ENCODE data around the gene SMOC2.

Gene SMOC2

DNA sequence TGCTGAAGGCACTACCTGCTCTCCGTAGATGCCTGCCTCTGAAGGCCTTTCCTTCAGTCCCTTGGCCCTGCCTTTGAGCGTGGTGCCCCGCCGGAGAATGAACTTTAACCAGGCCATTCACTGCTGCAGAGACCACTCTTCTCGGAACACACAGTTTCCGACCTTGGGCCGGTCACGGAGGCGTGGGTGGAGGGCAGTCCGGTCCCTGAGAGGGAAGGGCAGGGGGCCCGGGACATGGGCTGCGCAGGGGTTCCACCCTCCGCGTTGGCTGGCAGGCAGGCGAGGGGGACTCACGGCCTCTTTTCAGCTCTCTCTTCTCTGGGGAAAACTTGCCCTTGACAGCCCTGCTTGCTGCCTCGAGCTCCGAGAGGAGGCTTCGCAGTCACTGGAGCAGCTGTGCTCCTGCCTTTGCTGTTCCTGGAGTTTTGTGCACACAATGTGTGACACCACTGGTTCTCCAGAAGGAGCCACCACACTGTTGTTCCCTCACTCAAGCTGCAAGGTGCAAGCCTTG is 187.8 kb downstream of the SMOC2 start:
- DNase-seq (ENCODE audit: low read depth), result no peak

DNA sequence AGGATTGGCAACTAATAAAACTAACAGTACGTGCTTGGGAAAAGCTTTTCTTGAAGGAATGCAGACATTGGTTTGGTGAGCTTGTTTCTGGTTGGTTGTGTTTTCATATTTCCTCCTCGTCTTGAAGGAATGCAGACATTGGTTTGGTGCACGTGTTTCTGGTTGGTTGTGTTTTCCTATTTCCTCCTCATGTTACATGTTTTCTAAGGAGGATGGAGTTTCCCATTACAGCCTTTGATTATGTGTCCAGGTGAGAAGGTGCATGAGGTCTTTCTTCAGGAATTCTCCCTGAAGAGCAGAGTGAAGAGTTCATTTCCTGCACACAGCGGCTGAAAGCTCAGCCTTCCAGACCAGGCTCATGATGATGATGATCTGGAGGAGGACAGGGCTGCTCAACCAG is 190.6 kb downstream of the SMOC2 start:
- DNase-seq (ENCODE audit: low read depth), result no peak

DNA sequence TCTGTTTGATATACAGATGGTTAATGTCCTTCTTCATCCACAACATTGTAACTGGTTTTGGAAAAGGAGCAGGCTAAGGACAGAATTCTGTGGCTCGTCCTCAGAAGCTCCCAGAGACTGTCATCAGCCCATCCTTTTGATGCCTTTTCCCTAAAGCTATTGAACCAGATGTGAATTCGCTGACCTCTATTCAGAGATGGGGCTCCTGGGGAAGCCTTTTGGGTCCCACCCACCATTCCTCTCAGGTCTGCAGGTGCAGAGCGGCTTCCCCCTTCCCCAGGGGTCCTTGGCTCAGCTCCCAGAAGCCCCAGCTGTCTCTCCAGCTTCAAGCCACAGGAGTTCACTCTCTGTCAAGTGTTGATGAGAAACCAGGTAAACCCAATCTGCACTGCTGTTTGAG is 191.7 kb downstream of the SMOC2 start:
- no peak for DNase-seq (ENCODE audit: low read depth)

DNA sequence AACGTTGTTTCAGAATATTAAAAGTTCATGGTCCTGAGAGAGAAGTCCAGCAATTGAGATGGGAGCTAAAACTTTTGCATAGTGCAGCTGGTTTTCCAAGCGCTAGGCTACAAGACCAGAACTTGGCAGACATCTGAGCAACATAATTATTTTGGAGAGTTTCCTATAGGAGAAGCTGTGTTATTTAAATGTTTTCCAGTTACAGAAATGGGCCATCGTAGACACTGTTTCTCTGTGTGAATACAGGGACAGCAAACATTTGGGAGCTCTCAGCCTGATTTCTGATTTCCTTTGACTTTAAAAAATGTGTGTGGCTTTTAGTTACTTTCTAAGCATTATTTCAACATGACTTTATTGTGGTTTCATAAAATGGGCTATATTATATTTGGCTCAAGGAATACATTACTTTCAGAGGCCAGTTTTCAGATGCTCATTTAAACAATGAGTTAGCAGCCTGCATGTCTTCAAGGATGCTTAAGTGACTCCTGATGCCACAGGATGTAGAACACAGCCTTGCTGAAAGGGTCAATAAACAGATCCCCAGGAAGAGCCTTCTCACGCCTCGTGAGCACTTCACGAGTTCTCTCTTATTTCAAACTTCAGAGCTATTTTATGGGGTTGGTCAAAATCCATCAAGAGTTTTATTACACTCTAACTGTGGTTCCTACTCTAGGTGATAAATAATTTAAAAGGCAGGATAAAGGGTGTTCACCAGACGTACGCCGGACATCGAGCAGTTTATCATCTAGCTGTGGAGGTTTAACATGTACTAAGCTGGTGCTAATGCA is 193.8 kb downstream of the SMOC2 start:
- no peak for DNase-seq (ENCODE audit: low read depth)

- no peak for DNase-seq (ENCODE audit: low read depth)
These were observed 195.4 kb downstream of the SMOC2 start for GRCh38 chr6:168636147-168637004.

DNA sequence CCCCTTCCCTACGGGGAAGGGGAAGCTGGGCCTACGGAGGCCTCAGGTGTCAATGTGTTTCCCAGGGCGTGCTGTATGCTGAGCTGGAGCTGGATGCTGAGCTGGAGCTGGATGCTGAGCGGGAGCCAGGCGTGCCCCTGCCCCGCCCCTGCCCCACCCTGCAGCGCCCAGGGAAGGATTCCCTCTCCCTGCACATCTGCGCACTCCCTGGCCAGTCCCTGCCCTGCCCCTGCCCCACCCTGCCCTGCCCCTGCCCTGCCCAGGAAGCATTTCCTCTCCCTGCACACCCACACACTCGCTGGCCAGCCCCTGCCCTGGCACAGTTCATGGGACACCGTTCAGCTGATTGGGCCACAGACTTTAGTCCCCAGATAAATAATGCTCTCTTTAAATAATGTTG is 196.8 kb downstream of the SMOC2 start:
- DNase-seq (ENCODE audit: low read depth), result no peak

GRCh38 chr6:168638468-168639271 is 197.7 kb downstream of the SMOC2 start:
- DNase-seq (ENCODE audit: low read depth), result no peak

- no peak for DNase-seq (ENCODE audit: low read depth)
These were observed 199.2 kb downstream of the SMOC2 start for GRCh38 chr6:168640181-168640580.

- DNase-seq (ENCODE audit: low read depth), result no peak
These were observed 199.8 kb downstream of the SMOC2 start for GRCh38 chr6:168640768-168641167.

- DNase-seq (ENCODE audit: low read depth), result no peak
These were observed 200.5 kb downstream of the SMOC2 start for GRCh38 chr6:168641446-168641845.

DNA sequence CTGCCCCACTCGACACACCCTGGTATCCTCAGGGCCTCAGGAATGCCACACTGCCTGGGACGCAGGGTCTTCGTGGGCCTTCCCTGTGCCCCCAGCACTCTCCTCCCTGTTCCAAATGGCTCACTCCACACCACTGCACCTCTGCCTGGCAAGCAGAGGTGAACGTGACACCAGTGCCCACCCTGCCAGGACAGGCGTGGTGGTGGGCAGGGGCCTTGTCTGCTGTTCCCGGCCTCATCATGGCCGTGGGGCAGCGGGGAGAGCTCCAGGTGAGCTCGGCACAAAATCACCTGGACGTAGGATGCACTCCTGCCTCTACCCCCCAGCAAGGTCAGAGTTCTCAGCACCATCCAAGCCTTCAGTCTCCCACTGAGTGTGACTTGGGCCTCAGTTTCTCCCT is 202.4 kb downstream of the SMOC2 start:
- DNase-seq (ENCODE audit: low read depth), result no peak

DNA sequence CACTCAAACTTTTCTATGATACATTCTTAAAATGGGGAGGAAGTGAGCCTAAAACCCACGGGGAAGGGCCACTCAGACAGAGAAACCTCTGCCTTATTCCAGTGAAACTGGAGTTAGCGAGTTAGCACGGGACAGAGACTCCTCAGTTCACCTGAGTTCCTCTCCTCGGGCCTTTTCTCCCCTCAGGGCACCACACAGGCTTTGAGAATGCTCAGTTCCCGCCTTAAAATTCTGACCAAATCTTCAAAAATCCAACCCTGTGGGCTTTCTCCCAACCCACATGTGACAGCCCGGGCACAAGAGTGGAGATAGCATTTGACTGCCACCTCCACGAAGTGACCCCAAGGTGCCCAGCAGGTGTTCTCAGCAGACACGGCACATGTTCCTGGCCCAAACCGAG is 204.3 kb downstream of the SMOC2 start:
- DNase-seq (ENCODE audit: low read depth), result no peak

- no peak for DNase-seq (ENCODE audit: low read depth)
These were observed 206.3 kb downstream of the SMOC2 start for GRCh38 chr6:168647271-168647670.

GRCh38 chr6:168648240-168649125 is 207.5 kb downstream of the SMOC2 start:
- DNase-seq (ENCODE audit: low read depth), result no peak

- DNase-seq (ENCODE audit: low read depth), result no peak
These were observed 208.2 kb downstream of the SMOC2 start for GRCh38 chr6:168649209-168649608.

DNA sequence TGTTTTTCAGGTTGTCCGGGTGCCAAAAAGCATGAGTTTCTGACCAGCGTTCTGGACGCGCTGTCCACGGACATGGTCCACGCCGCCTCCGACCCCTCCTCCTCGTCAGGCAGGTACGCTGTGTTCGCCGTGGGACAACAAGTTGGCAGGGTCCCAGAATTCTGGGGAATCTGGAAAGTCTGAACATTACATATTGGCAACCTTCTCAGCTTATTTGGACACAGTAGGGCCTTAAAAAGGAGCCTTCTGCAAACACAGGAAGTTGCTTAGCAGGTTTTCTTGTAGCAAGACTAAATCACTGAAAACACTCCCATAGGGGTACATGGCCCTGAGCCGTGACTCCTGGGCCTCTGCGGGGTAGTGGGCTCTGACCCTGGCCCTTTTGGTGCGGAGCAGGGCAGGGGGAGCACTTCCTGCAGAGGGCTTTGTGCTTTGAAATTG is 209.7 kb downstream of the SMOC2 start:
- no peak for DNase-seq (ENCODE audit: low read depth)

- DNase-seq (ENCODE audit: low read depth), result no peak
These were observed 214.6 kb downstream of the SMOC2 start for GRCh38 chr6:168655462-168656152.

DNA sequence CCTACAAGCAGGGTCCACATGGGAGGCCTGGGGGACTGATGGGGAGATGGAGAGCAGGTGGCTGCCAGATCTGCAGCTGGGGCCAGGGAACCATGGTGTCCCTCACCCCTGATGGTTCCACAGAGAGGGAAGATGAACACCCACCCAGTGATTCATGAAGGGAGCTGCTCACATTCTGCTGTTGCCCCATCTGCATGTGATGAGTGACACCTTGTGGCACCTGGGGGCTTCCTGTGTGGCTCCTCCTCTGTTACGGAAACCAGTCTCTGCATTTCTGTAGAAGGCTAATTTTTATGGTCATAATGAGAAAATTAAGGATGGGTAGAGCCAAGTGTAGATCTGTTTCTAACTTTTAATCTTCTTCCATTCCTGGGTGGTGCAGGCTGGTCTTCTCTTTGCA is 217.1 kb downstream of the SMOC2 start:
- no peak for DNase-seq (ENCODE audit: low read depth)

DNA sequence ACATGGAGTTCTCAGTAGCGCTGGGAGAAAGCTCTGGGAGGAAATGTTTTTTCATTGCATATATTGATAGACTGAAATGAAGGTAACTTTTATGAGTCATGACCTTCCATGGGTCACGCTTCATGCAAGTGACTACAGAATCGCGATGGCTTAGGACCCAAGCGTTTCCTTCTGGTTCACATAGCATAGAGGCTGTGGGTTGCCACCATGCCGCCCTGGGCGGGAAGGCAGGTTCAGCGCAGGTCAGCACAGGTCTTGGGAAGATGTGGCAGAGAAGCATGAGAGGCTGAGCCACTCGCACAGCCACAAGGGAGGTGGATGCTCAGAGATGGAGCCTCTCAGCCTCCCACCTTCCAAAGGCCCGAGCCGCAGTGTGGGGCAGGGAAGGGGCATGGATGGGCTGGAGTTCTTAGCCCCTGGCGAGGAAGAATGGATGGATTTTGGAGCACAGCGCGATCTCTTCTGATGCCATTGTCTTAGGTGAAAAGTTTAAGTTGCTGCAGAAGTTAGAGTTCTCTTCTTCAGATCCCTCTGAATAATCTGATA is 219.5 kb downstream of the SMOC2 start:
- DNase-seq (ENCODE audit: low read depth), result no peak

DNA sequence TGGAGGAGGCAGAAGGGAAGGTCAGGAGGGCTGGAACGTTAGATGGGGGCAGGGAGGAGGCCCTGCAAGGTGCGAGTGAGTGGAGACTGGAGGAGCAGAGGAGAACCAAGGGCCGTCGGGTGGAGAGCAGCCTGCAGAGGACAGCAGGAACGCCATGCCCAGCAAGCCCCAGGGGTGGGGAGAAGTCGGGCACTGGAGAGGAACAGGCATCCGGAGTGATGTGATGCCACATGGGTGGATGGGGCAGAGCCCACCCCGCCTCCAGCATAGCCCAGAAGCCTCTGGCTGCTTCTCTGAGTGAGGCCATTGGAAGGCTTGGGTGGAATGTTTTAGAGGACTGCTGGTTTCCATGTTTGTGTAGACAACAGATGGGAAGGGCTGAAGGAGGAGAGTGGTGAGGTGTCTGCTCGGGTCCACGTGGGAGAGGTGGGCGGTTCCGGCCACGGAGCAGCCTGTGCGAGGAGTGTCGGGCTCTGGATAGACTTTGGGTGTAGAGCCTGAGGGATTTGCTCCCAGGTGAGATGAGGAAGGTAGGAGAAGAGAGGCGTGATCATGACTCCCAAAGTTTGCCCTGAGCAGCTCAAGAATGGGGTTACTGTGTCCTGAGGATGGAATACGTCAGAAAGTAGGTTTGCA is 221.4 kb downstream of the SMOC2 start:
- no peak for DNase-seq (ENCODE audit: low read depth)
